D721Med (cell line): ENCODE data around the gene UBB.

Experiments used
- DNase-seq: peaks from one replicate; pipeline ENCODE4 v3.0.0; 2011; ENCODE audit warnings: low spot score; ENCODE audit not compliant: insufficient read length
- FAIRE-seq: peaks from 2 replicates; lab custom pipeline; 2011; peaks lifted over from hg19 to GRCh38; lab: Jason Lieb, UNC
- TF ChIP-seq, protein P1 (sequence below): IDR thresholded peaks from 2 replicates; pipeline ENCODE4 v1.5.1; 2012; ENCODE audit warnings: mild to moderate bottlenecking, control low read depth; ENCODE audit not compliant: insufficient read depth; ENCODE audit errors: missing control alignments

The UBB gene

DNA sequence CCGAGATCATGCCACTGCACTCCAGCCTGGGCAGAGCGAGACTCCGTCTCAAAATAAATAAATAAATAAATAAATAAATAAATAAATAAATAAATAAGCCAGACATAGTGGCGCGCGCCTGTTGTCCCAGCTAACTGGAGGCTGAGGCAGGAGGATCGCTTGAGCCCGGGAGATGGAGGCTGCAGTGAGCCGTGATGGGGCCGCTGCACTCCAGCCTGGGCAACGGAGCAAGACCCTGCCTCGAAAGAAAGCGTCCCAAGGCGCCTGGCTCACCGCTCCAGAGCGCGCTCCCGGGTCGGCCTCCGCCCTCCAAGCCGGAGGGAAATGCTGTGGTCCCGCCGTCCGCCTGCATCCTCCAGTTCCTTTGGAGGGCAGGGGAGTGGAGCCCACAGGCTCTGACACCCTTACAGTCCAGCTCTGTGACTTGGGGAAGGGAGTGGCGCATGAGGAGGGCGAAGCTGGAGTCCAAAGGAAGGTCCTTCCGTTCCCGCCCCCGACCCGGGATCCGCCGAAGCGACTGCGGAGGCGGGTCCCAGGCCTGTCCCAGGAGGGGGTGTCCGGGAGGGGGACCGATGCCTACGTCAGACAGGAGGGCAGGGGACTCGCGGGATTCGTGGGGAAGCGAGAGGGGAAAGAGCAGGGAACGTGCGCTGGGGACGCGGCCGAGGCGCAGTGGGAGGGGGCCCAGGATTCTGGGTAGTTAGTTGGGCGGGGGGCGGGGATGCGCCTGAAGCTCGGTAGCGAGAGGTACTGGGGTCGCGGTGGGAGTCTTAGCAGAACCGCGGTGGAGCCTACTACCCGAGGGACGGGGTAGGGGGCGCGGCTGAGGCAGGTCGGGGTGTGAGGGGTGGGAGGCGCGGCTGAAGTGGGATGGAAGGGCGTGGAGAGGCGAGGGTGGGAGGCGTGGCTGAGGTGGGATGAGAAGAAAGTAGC lies 26.1 kb downstream of the UBB start:
- FAIRE-seq (no peak), DNase-seq (no peak)
- TF ChIP-seq, protein P1, sequence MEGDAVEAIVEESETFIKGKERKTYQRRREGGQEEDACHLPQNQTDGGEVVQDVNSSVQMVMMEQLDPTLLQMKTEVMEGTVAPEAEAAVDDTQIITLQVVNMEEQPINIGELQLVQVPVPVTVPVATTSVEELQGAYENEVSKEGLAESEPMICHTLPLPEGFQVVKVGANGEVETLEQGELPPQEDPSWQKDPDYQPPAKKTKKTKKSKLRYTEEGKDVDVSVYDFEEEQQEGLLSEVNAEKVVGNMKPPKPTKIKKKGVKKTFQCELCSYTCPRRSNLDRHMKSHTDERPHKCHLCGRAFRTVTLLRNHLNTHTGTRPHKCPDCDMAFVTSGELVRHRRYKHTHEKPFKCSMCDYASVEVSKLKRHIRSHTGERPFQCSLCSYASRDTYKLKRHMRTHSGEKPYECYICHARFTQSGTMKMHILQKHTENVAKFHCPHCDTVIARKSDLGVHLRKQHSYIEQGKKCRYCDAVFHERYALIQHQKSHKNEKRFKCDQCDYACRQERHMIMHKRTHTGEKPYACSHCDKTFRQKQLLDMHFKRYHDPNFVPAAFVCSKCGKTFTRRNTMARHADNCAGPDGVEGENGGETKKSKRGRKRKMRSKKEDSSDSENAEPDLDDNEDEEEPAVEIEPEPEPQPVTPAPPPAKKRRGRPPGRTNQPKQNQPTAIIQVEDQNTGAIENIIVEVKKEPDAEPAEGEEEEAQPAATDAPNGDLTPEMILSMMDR: no peak

- DNase-seq (no peak), FAIRE-seq (no peak)
- TF ChIP-seq, protein P1: no peak
Measured at GRCh38 chr17:16407911-16408588, 27.2 kb downstream of the UBB start.

DNA sequence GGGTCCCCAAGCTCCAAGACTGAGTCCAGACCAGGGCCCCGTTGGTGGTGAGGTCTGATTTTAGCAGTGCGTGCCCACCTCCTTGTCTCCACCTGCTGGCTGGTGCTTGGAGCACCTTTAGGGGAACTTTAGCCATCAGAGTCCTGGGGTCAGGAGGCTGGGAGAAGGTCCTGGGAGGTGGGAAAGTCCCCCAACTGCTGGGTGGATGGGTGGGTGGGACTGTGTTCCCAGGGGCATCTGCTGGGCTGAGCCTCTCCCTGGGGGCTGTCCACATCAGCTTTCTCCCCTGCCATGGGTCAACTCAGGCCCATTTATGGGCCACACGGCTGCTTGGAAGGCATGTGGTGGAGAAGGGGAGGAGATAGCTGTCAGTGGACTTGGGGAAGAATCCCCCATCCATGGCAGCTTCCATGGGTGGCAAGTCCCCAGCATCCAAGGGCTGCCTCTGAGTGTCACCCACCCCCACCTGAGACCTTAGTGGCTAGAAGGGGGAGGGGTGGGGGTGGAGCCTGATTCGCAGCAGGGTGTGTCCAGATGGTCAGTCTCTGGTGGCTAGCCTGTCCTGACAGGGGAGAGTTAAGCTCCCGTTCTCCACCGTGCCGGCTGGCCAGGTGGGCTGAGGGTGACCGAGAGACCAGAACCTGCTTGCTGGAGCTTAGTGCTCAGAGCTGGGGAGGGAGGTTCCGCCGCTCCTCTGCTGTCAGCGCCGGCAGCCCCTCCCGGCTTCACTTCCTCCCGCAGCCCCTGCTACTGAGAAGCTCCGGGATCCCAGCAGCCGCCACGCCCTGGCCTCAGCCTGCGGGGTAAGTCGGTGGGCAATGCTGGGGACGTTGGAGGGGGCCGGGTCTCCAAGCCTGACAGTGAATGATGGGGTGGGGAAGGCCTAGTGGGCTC lies 34.4 kb downstream of the UBB start, which contains the start of gene TRPV2:
TRPV2 (plus strand) TSS at position 541 of the 894 bp plus-strand sequence. CDS start 2,098 bp downstream, outside the sequence.
- TF ChIP-seq, protein P1: peak; percentile 0
- DNase-seq (no peak), FAIRE-seq (no peak)

- DNase-seq (no peak), FAIRE-seq (no peak)
- TF ChIP-seq, protein P1: no peak
Measured at GRCh38 chr17:16417399-16417798, 36.5 kb downstream of the UBB start.

DNA sequence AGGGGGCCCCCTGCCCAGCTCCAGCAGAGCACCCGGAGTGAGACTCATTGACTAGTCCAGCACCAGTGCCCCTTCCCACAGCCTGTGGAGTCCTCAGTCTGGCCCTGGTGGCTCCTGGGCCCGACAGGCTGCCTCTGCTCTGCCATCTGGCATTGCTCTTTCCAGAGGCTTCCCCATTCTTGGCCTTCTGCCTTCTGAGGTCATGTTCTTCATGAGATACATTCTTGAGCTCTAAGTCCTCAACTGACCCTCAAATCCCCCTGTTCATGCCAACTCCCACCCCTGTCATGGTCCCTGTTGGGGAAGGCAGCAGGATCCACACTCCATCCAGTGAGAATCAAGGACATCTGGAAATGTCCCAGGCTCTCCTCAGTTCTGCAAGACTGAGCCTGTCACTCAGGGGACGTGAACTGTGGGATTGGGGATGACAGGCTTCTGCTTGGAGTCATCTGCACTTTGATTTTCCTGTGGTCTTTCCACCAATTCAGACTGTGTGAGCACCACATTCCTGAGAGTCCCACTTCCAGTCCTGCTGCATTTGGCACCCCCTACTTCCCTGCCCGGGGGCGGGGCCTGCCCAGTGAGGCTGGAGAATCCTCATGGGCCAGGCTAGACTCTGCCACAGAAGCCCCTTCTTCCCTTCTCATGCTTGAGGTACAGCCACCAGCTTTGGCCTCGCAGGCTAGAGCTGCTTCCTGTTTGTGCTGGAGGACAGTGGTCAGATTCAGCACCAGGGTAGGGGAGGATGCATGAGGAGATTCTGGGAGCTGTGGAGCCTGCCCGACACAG lies 37.2 kb downstream of the UBB start:
- FAIRE-seq: no peak
- no peak for DNase-seq
- TF ChIP-seq, protein P1: no peak

GRCh38 chr17:16418685-16419068 lies 37.8 kb downstream of the UBB start:
- DNase-seq (no peak), FAIRE-seq (no peak)
- TF ChIP-seq, protein P1: no peak
